HCT116 (cell line): ENCODE measurements around the gene WDR45B.

Source experiments
- EZH2phosphoT487 ChIP-seq: fragments of 200-600 bp; IDR thresholded peaks from 2 replicates; pipeline ENCODE4 v1.6.1; 2018; ENCODE audit warnings: antibody characterized with exemption, borderline replicate concordance
- POLR2AphosphoS5 ChIP-seq: IDR thresholded peaks from 2 replicates; pipeline ENCODE4 v1.6.1; 2011; ENCODE audit warnings: mild to moderate bottlenecking, low read depth, low read length, moderate library complexity
- TF ChIP-seq, protein P1 (sequence below), 3 experiments: fragments of 200-600 bp in 1 of 3; sonication (generic) in 1 of 3; IDR thresholded peaks in 2 of 3; conservative IDR thresholded peaks in 1 of 3; 2 replicates each; pipeline ENCODE4 v1.5.1; 2012 to 2017; ENCODE audit warnings: low read depth in 2 of 3, low read length in 2 of 3, antibody characterized with exemption in 1 of 3, borderline replicate concordance in 1 of 3, control low read depth in 1 of 3, mild to moderate bottlenecking in 1 of 3, mixed read lengths in 1 of 3, mixed run types in 1 of 3, moderate library complexity in 1 of 3; ENCODE audit not compliant: insufficient read depth in 1 of 3
- TF ChIP-seq, protein P2 (sequence below): IDR thresholded peaks from 2 replicates; pipeline ENCODE4 v1.6.1; 2012; ENCODE audit warnings: low read depth

DNA sequence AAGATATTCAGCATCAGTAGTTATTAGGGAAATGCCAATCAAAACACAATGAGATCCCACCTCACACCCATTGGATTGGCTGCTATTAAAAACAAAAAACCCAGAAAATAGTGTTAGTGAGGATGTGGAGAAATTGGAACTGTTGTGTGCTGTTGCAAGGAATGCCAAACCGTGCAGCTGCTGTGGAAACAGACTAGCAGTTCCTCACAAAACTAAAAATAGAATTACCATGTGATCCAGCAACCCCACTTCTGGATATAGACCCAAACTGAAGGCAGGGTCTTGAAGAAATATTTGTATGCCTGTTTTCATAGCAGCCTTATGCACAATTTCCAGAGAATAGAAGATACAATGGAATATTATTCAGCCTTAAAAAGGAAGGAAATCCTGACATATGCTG, 82.7 kb downstream of the WDR45B start:
- TF ChIP-seq EZH2phosphoT487, result no peak
- TF ChIP-seq, protein P1, sequence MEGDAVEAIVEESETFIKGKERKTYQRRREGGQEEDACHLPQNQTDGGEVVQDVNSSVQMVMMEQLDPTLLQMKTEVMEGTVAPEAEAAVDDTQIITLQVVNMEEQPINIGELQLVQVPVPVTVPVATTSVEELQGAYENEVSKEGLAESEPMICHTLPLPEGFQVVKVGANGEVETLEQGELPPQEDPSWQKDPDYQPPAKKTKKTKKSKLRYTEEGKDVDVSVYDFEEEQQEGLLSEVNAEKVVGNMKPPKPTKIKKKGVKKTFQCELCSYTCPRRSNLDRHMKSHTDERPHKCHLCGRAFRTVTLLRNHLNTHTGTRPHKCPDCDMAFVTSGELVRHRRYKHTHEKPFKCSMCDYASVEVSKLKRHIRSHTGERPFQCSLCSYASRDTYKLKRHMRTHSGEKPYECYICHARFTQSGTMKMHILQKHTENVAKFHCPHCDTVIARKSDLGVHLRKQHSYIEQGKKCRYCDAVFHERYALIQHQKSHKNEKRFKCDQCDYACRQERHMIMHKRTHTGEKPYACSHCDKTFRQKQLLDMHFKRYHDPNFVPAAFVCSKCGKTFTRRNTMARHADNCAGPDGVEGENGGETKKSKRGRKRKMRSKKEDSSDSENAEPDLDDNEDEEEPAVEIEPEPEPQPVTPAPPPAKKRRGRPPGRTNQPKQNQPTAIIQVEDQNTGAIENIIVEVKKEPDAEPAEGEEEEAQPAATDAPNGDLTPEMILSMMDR (IDR thresholded peaks at IDR 0.05 in 2 of 3, conservative IDR thresholded peaks at IDR 0.05 in 1 of 3; ENCODE audit: borderline replicate concordance in 1 of 3, insufficient read depth in 1 of 3, low read depth in 2 of 3, low read length in 2 of 3), result no peak
- TF ChIP-seq, protein P2, sequence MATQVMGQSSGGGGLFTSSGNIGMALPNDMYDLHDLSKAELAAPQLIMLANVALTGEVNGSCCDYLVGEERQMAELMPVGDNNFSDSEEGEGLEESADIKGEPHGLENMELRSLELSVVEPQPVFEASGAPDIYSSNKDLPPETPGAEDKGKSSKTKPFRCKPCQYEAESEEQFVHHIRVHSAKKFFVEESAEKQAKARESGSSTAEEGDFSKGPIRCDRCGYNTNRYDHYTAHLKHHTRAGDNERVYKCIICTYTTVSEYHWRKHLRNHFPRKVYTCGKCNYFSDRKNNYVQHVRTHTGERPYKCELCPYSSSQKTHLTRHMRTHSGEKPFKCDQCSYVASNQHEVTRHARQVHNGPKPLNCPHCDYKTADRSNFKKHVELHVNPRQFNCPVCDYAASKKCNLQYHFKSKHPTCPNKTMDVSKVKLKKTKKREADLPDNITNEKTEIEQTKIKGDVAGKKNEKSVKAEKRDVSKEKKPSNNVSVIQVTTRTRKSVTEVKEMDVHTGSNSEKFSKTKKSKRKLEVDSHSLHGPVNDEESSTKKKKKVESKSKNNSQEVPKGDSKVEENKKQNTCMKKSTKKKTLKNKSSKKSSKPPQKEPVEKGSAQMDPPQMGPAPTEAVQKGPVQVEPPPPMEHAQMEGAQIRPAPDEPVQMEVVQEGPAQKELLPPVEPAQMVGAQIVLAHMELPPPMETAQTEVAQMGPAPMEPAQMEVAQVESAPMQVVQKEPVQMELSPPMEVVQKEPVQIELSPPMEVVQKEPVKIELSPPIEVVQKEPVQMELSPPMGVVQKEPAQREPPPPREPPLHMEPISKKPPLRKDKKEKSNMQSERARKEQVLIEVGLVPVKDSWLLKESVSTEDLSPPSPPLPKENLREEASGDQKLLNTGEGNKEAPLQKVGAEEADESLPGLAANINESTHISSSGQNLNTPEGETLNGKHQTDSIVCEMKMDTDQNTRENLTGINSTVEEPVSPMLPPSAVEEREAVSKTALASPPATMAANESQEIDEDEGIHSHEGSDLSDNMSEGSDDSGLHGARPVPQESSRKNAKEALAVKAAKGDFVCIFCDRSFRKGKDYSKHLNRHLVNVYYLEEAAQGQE, result no peak
- no peak for TF ChIP-seq POLR2AphosphoS5
